Tibial nerve (tissue), 3 donors: Measurements from ENCODE around the gene MPP7.

Source experiments
- CTCF ChIP-seq, 5 experiments: fragments of 200-600 bp in 3 of 5; fragments of 450-650 bp in 2 of 5; sonication (generic) in 3 of 5; IDR thresholded peaks; one replicate each; pipeline ENCODE4 v1.5.1; 2016 to 2019; ENCODE audit warnings: antibody characterized with exemption in 5 of 5, mild to moderate bottlenecking in 3 of 5, moderate library complexity in 2 of 5
- POLR2A ChIP-seq, 2 donors: fragments of 450-650 bp; IDR thresholded peaks; one replicate each; pipeline ENCODE4 v1.6.1; 2017; ENCODE audit warnings: antibody characterized with exemption in 2 of 2, mild to moderate bottlenecking in 2 of 2, moderate library complexity in 2 of 2

- TF ChIP-seq CTCF (IDR thresholded peaks at IDR 0.05) (no peak), POLR2A (IDR thresholded peaks at IDR 0.05) (no peak)
Measured at GRCh38 chr10:28294809-28295208, 8.1 kb downstream of the MPP7 start.
